ENCODE measurements around the gene SCRT2.
"Not testable (repeated sequence)": the region's sequence is repeated elsewhere in the genome, so short reads cannot be mapped to it uniquely, and the experiment has no call there.

The SCRT2 gene

GRCh38 chr20:675453-676314, at the start of gene SCRT2:
Gene SCRT2 (minus strand): TSS chr20:675802. CDS start chr20:675601, 201 bp downstream.
- no peak for DNase-seq

- DNase-seq = not testable (repeated sequence)
These were observed 49.2 kb upstream of the SCRT2 start for GRCh38 chr20:724797-725196.

- DNase-seq = peak; percentile 22 to 42
These were observed 48.2 kb upstream of the SCRT2 start for GRCh38 chr20:723756-724155.

GRCh38 chr20:722822-723644, 47.4 kb upstream of the SCRT2 start:
- DNase-seq = no peak

GRCh38 chr20:721876-722275, 46.3 kb upstream of the SCRT2 start:
- DNase-seq = no peak

GRCh38 chr20:719816-720215, 44.2 kb upstream of the SCRT2 start:
- no peak for DNase-seq

- no peak for DNase-seq
These were observed 43.5 kb upstream of the SCRT2 start for GRCh38 chr20:719068-719467.

GRCh38 chr20:717832-718231, 42.2 kb upstream of the SCRT2 start:
- DNase-seq = no peak

- no peak for DNase-seq
These were observed 41.7 kb upstream of the SCRT2 start for GRCh38 chr20:717271-717670.

- no peak for DNase-seq
These were observed 38.9 kb upstream of the SCRT2 start for GRCh38 chr20:714453-714852.

GRCh38 chr20:711576-711975, 36.0 kb upstream of the SCRT2 start:
- no peak for DNase-seq

- no peak for DNase-seq
These were observed 35.3 kb upstream of the SCRT2 start for GRCh38 chr20:710780-711450.

GRCh38 chr20:709991-710779, 34.6 kb upstream of the SCRT2 start:
- DNase-seq = no peak

GRCh38 chr20:709423-709822, 33.8 kb upstream of the SCRT2 start:
- peak; percentile 78 to 84 for DNase-seq

GRCh38 chr20:708956-709355, 33.4 kb upstream of the SCRT2 start:
- DNase-seq = no peak

- DNase-seq = no peak
These were observed 32.0 kb upstream of the SCRT2 start for GRCh38 chr20:707451-708110.

- no peak for DNase-seq
These were observed 30.8 kb upstream of the SCRT2 start for GRCh38 chr20:706366-706885.

GRCh38 chr20:704726-705125, 29.1 kb upstream of the SCRT2 start:
- DNase-seq = no peak

GRCh38 chr20:703426-703825, 27.8 kb upstream of the SCRT2 start:
- no peak for DNase-seq

GRCh38 chr20:703006-703405, 27.4 kb upstream of the SCRT2 start:
- no peak for DNase-seq

GRCh38 chr20:701401-702129, 26.0 kb upstream of the SCRT2 start:
- no peak for DNase-seq
